OCI-LY3 (cell line): ENCODE data around the gene WDR37.

Experiments used
- H2AFZ ChIP-seq: fragments of 200-600, 300-600 bp; shearing (Covaris generic); 2 replicates; pipeline ENCODE4 v1.6.0; 2014; ENCODE audit warnings: antibody characterized with exemption, low read depth, low read length
- H3K27ac ChIP-seq: fragments of 200-600, 300-600 bp; sonication (generic); 2 replicates; pipeline ENCODE4 v1.5.1; 2014; ENCODE audit warnings: mild to moderate bottlenecking, low read length, moderate library complexity, mixed read lengths
- H3K27me3 ChIP-seq: fragments of 200-600, 300-600 bp; sonication (generic); 2 replicates; pipeline ENCODE4 v1.6.1; 2014; ENCODE audit warnings: low read depth, low read length, mixed read lengths
- H3K36me3 ChIP-seq: fragments of 200-600, 300-600 bp; sonication (generic); replicated peaks from 2 replicates; pipeline ENCODE3; 2014; ENCODE audit warnings: low read depth, low read length, mixed read lengths
- H3K4me1 ChIP-seq: fragments of 300-600, 200-600 bp; sonication (generic); 2 replicates; pipeline ENCODE4 v1.6.1; 2014; ENCODE audit warnings: low read length, mixed read lengths
- H3K4me2 ChIP-seq: fragments of 200-600, 300-600 bp; sonication (generic); 2 replicates; pipeline ENCODE4 v1.6.1; 2014; ENCODE audit warnings: low read length, mixed read lengths
- H3K4me3 ChIP-seq: fragments of 300-600, 200-600 bp; sonication (generic); 2 replicates; pipeline ENCODE4 v1.5.1; 2014; ENCODE audit warnings: antibody characterized with exemption, mild to moderate bottlenecking, low read length, moderate library complexity
- H3K79me2 ChIP-seq: fragments of 300-600, 200-600 bp; shearing (Covaris generic); 2 replicates; pipeline ENCODE4 v1.6.1; 2014; ENCODE audit warnings: mild to moderate bottlenecking, low read length, mixed read lengths
- H3K9ac ChIP-seq: fragments of 300-600, 200-600 bp; shearing (Covaris generic); 2 replicates; pipeline ENCODE4 v1.6.0; 2014; ENCODE audit warnings: mild to moderate bottlenecking, low read length, moderate library complexity
- H3K9me3 ChIP-seq: fragments of 200-600, 300-600 bp; shearing (Covaris generic); 2 replicates; pipeline ENCODE4 v1.6.1; 2014; ENCODE audit warnings: low read length, mixed read lengths; ENCODE audit not compliant: insufficient read depth
- H4K20me1 ChIP-seq: fragments of 200-600, 300-600 bp; sonication (generic); 2 replicates; pipeline ENCODE4 v1.6.1; 2016; ENCODE audit warnings: low read length, mixed read lengths; ENCODE audit not compliant: insufficient read depth
- CTCF ChIP-seq: fragments of 200-600, 300-600 bp; sonication (generic); IDR thresholded peaks from 2 replicates; pipeline ENCODE4 v1.5.1; 2014; ENCODE audit warnings: antibody characterized with exemption, low read length, low read depth
- EZH2phosphoT487 ChIP-seq: fragments of 200-600 bp; shearing (Covaris generic); IDR thresholded peaks from 2 replicates; pipeline ENCODE4 v1.6.1; 2018; ENCODE audit warnings: antibody characterized with exemption, mixed run types, low read depth

Gene WDR37

GRCh38 chr10:1126461-1126860, 70.3 kb downstream of the WDR37 start:
- TF ChIP-seq CTCF (no peak), EZH2phosphoT487 (no peak)
- Histone ChIP-seq H3K36me3 (peaks cover 28% of the 10 kb centered on the region), H4K20me1 (no peaks in the 10 kb centered on the region), H3K9me3 (no peaks in the 10 kb centered on the region), H3K4me1 (peaks cover 8% of the 10 kb centered on the region), H3K27ac (no peak overlapping the region), H3K9ac (no peak overlapping the region), H3K4me3 (no peak overlapping the region), H2AFZ (no peak overlapping the region), H3K79me2 (no peaks in the 10 kb centered on the region), H3K4me2 (no peak overlapping the region), H3K27me3 (no peaks in the 10 kb centered on the region)

GRCh38 chr10:1127629-1128028, 71.4 kb downstream of the WDR37 start:
- TF ChIP-seq CTCF (no peak), EZH2phosphoT487 (no peak)
- Histone ChIP-seq H3K36me3 (peaks cover 25% of the 10 kb centered on the region), H3K4me3 (no peak overlapping the region), H3K27me3 (no peaks in the 10 kb centered on the region), H3K4me1 (peaks cover 8% of the 10 kb centered on the region), H4K20me1 (no peaks in the 10 kb centered on the region), H3K9me3 (no peaks in the 10 kb centered on the region), H3K27ac (no peak overlapping the region), H3K9ac (no peak overlapping the region), H2AFZ (no peak overlapping the region), H3K79me2 (no peaks in the 10 kb centered on the region), H3K4me2 (no peak overlapping the region)

GRCh38 chr10:1128115-1128514, 71.9 kb downstream of the WDR37 start:
- Histone ChIP-seq H3K4me3 (no peak overlapping the region), H3K9me3 (no peaks in the 10 kb centered on the region), H4K20me1 (no peaks in the 10 kb centered on the region), H3K4me2 (no peak overlapping the region), H3K27ac (no peak overlapping the region), H3K79me2 (no peaks in the 10 kb centered on the region), H3K36me3 (peaks cover 21% of the 10 kb centered on the region), H3K9ac (no peak overlapping the region), H3K4me1 (peaks cover 5% of the 10 kb centered on the region), H2AFZ (no peak overlapping the region), H3K27me3 (no peaks in the 10 kb centered on the region)
- TF ChIP-seq CTCF = no peak
- TF ChIP-seq EZH2phosphoT487 = no peak

GRCh38 chr10:1128649-1129048, 72.5 kb downstream of the WDR37 start:
- H3K9ac ChIP-seq = no peak overlapping the region
- no peaks in the 10 kb centered on the region for H3K9me3 ChIP-seq
- H3K36me3 ChIP-seq = peaks cover 16% of the 10 kb centered on the region

More at GRCh38 chr10:1128649-1129048, 72.5 kb downstream of the WDR37 start:
- Histone ChIP-seq H2AFZ (no peak overlapping the region), H3K27me3 (no peaks in the 10 kb centered on the region), H3K27ac (no peak overlapping the region), H4K20me1 (no peaks in the 10 kb centered on the region), H3K4me2 (no peak overlapping the region), H3K4me1 (no peaks in the 10 kb centered on the region), H3K4me3 (no peak overlapping the region), H3K79me2 (no peaks in the 10 kb centered on the region)
- TF ChIP-seq CTCF = no peak
- TF ChIP-seq EZH2phosphoT487 = no peak
